Measurements from ENCODE around the gene SIM2.
"Not testable (repeated sequence)": the region's sequence is repeated elsewhere in the genome, so short reads cannot be mapped to it uniquely, and the experiment has no call there.

The SIM2 gene, protein sequence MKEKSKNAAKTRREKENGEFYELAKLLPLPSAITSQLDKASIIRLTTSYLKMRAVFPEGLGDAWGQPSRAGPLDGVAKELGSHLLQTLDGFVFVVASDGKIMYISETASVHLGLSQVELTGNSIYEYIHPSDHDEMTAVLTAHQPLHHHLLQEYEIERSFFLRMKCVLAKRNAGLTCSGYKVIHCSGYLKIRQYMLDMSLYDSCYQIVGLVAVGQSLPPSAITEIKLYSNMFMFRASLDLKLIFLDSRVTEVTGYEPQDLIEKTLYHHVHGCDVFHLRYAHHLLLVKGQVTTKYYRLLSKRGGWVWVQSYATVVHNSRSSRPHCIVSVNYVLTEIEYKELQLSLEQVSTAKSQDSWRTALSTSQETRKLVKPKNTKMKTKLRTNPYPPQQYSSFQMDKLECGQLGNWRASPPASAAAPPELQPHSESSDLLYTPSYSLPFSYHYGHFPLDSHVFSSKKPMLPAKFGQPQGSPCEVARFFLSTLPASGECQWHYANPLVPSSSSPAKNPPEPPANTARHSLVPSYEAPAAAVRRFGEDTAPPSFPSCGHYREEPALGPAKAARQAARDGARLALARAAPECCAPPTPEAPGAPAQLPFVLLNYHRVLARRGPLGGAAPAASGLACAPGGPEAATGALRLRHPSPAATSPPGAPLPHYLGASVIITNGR

GRCh38 chr21:36698981-36699545, at the start of gene SIM2:
TSS of gene SIM2 (plus strand) at chr21:36699115. CDS start at chr21:36699747, 632 bp downstream.
- peak; percentile 68 for DNase-seq

DNA sequence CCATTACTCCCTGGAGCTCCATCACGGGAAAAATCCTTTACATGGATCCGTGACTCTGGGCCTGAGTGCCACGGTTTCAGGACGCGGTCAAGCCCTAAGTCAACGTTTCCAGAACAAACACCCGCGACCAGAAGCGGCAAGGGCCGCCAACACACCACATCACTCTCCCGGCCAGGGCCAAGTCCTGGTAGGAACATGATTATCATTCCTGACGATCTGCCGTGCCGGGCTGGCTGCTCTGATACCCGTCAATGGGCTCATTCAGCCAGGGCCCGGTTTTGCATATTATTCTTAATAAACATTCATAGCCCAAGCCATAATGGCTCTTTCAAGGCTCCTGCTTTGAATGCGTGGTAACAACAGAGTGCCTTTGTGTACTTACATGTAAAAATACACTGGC, 44.6 kb upstream of the SIM2 start:
- no peak for DNase-seq

DNA sequence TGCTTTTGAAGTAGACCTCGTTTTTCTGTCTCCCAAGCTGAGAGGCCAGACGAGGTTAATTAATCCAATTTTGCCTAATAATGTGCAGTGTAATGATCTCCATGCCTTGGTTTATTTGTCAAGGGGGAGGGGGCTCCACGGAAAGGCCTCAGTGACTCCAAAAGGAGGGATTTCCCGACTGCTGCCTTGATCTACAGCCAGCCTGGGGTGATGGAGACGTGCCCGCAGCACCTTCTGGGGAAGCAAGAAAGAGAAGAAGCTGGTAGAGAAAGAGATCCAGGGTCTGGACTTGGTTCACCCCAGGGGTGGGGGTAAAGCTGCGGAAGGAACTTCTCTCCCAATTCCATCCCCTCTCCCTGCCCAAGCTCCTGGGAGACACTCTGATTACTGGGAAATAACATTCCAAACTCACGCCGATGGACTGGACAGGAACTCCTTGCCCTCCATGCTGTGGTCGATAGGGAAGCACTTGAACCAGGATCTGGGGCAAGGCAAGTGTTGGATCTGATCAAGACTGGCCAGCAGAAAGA, 44.1 kb upstream of the SIM2 start:
- no peak for DNase-seq

GRCh38 chr21:36656138-36656537, 42.8 kb upstream of the SIM2 start:
- no peak for DNase-seq

DNA sequence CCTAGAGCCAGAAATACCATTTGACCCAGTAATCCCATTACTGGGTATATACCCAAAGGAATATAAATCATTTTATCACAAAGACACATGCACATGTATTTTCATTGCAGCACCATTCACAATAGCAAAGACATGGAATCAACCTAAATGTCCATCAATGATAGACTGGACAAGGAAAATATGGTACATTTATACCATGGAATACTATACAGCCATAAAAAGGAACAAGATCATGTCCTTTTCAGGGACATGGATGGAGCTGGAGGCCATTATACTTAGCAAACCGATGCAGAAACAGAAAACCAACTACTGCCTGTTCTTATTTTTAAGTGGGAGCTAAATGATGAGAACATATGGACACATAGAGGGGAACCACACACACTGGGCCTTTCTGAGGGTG, 41.6 kb upstream of the SIM2 start:
- not testable (repeated sequence) for DNase-seq

DNA sequence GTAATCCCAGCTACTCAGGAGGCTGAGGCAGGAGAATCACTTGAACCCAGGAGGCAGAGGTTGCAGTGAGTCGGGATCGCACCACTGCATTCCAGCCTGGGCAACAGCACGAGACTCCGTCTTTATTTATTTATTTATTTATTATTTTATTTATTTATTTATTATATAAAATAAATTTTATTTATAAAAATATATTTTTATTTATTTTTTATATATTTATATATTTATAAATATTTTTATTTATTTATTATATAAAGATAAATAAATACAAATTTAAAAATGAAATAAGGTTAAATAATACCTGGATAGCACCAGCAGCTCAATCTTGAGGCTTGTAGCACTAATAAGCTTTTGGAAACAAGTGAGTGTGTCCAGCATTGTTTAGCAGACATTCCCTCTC, 40.9 kb upstream of the SIM2 start:
- no peak for DNase-seq

DNA sequence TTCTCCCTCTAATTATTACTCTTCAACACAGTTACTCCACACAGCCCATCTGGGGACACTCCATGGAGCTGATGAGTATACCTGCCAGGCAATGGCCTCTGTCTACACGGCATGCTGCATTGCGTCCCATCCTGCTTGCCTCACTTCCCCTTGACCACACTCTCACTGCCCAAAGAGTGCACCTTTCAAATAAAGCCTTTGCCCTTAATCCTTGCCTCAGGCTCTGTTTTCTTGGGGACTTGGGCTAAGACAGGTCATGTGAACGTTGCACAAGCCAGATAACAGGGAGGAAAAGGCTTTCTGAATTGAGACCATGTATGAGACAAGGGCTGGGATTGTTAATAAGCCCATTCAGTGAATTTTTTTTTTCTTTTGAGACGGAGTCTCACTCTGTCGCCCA, 40.0 kb upstream of the SIM2 start:
- DNase-seq = no peak

- DNase-seq = no peak
Measured at GRCh38 chr21:36661511-36662309, 37.2 kb upstream of the SIM2 start.

DNA sequence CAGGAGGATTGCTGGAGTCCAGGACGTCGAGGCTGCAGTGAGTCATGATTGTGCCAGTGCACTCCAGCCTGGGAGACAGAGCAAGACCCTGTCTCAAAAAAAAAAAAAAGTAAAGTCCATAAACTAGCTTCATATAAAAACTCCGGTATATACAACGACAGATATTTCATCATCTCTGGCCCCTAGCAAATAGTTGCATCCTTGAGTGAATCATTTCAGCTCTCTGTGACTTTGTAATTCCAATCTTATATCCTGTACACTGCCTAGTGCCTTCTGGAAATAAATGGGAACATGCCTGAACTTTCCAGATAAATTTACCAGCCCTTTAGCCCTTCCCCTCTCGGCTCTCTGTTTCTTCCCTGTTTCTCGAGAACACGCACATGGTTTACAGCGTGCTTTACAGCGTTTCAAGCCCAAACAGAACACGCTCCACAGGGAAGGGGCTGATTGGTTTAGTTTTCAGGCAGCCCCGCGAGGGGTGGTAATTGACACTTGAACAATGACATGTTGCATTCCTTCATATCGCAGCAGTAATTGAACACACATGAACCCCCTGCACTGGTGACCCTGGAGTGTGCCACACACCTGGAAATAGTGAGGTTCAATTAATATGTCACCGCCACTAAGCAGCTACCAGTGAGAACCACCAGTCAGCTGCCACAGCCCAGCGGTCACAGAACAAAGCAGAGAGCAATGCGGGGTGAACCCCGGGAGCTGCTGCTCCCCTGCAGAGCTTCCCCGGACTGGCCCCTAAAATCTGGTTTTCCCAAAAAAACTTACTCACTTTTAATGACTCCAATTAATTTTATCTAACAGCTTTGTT, 35.7 kb upstream of the SIM2 start:
- no peak for DNase-seq

DNA sequence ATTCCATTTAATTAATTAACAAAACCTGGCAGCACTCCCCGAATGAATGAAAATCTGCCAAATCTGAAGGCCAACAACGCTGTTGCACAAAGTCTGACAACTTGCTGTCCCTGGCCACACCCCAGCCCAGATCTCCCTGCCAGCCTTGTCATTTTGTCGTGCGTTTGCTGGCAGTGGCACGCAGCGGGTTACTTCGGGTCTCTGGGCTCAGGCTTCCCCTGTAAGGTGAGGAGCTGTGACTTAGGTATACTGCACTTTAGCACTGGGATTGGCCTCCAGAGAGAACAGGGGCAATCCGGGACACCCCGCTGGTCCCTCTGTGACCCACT, 34.3 kb upstream of the SIM2 start:
- DNase-seq = no peak

DNA sequence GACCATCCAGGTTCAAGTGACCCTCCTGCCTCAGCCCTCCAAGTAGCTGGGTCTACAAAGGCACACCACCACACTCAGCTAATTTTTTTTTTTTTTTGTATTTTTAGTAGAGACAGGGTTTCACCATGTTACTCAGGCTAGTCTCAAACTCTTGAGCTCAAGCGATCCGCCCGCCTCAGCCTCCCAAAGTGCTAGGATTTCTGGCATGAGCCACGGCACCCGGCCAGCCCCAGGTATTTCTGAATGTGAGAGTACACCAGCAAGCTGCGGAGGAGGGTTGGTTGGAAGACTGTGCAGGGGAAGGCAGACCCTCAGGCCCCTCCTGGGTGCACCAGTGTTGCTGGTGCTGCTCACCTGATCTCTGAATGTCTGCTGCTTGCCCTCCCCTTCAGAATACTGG, 33.1 kb upstream of the SIM2 start:
- DNase-seq = no peak

DNA sequence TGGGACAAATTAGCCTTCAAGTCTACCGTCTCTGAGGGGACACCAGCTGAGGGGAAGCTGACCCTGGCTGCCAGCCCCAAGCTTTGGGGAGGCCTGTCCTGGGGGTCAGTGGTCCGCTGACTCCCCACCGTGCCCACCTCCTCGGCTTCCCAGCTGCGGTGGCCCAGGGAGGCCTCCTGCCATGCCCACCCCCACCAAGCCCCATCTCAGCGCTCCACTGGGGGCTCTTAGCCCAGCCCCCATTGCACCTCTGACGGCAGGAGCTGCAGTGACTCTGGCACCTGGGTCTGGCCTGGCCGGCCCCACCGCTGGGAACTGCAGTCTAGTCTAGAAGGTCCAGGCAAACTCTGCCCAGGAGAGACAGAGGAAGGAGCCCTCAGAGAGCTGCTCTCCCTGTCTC, 30.2 kb upstream of the SIM2 start:
- no peak for DNase-seq

DNA sequence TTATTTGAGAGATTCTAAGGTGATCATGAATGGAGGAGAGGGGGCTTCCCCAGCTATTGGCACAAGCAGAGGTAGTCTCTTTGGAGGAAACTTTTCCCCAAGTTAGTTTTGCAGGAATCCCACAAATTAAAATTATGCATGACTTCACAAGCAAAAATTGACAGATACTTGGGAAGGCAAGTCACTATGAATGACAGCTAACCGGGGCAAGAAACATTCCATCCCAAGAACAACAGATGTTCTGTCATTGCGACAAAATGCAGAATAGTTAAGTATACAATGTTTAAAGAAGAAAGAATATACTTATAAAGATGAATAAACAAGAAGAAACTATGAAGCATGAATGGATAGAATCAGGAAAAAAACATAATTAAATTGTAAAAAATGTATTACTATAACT, 27.1 kb upstream of the SIM2 start:
- DNase-seq = no peak

- DNase-seq = not testable (repeated sequence)
Measured at GRCh38 chr21:36672296-36672695, 26.6 kb upstream of the SIM2 start.

DNA sequence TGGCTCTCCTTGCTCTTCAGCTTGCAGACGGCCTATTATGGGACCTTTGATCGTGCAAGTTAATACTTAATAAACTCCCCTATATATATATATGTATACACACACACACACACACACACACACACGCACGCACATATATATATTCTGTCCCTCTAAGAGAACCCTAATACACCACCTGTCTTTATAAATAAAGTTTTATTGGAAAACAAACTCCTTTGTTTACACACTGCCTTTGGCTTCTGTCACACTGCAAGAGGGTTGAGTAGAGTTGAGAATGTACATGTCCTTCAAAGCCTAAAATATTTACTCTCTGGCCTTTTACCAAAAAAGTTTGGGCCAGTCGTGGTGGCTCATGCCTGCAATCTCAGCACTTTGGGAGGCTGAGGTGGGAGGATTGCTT, 26.2 kb upstream of the SIM2 start:
- DNase-seq = no peak

DNA sequence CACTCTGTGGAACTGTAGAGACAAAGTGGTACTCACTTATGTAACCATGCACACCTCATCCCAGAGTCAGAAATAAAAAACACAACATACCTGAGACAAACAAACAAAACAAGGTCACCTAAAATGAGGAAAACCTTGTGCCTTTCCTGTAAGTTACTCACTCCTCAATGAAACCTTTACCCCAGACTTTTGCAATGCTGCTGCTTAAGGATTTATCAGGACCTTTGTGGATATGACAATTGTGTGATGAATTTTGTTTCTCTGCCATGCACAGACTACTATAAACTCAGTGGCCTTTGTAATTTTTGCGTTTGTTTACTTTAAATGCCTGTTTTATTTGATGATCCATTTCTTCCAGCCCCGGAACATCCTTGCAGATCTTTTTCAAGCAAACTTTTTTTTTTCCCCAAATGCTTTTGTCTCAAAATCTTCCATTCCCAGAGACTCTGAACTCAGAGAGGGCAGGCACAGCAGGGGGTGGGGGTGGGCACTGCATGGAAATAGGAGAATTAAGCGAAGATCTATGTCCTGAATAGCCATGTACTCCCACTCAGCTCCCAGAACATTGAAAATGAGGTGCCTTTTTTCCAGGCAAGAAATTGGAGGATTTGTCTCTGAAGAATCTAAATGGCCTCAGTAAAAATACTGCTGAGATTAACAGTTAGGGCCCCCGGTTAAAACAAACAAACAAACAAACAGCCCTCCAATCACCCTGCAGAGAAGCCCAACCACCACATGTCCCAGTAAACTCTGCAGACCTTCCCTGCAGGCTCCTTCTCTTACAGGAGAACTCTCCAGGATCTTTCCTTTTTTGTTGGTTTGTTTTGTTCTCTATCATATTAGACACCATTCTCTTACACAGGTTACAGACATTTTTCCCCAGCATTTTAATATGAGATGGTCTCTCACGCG, 22.6 kb upstream of the SIM2 start:
- no peak for DNase-seq

DNA sequence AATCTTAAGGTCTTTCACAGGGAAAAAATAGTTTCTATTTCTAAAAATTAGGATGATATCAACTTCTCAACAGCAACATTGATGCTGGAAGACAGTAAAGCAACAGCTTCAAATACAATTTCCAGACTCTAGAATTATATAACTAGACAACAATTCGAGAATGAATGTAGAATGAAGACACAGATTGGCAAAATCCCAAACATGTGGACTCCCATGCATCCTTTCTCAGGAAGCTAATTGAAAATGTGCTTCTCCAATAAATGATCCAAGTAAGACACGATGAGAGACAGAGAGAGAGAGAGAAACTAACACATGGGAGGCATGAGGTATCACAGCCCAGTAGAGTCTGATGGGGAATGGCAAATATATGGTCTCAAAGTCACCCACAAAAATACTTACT, 21.5 kb upstream of the SIM2 start:
- DNase-seq = no peak

DNA sequence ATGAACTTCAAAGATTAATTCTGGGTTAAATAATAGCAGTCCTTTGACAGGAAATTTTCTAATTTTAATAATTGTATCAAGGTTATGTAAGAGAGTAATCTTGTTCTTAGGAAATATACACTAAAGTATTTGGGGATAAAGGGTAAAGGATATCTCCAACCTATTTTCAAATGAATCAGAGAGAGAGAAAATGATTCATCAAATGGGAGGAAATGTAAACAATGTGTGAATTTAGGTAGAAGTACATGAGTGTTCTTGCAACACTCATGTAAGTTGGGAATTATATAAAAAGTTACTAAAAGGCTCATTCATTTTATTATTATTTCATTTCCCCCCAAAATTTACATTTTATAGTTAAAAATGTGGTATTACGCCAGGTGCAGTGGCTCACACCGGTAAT, 20.4 kb upstream of the SIM2 start:
- DNase-seq = no peak

GRCh38 chr21:36681117-36681631, 17.7 kb upstream of the SIM2 start:
- no peak for DNase-seq

DNA sequence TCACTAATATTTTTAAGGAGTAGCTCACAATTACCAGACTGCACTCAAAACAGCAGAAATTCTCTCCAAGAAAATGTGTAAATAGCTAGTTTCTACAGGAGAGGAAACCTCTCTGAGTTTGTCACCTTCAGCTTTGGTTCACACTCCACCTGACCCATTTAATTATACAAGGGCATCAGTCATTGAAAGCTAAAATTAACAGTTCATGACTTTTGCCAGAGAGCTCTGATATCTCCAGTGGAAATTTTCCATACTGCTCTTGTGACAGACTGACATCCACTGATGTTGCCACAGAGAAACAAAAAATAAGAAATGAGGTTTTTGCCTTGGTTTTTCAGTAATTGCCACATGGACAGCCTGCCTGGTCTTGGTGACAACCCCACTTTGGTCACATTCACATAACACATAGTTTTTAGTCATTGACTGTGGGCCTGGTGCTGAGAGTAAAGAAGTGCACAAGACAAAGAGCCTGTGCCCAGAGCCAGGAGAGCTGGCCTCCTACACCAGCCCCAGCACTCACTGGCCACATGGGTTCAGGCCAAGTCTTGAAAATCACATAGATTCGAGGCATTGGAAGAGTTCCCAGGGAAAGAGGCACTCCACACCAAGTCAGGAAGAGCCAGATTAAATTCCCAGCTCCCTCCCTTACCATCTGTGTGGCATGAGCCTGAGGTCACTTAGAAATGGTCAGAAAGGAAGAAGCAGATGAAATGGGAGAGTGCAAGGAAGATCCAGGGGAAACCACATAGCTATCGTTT, 13.8 kb upstream of the SIM2 start:
- DNase-seq = peak; percentile 48

Data from NCI-H226 (cell line).